Islet precursor cell (in vitro differentiated cells): Measurements from ENCODE around the gene TAX1BP1.
A peak's percentile ranks its signal among the peaks of the same experiment; 100 is the strongest.

Experiments used
- DNase-seq: peaks from one replicate; pipeline ENCODE4 v3.0.0-alpha.2; 2018

TAX1BP1 gene

DNA sequence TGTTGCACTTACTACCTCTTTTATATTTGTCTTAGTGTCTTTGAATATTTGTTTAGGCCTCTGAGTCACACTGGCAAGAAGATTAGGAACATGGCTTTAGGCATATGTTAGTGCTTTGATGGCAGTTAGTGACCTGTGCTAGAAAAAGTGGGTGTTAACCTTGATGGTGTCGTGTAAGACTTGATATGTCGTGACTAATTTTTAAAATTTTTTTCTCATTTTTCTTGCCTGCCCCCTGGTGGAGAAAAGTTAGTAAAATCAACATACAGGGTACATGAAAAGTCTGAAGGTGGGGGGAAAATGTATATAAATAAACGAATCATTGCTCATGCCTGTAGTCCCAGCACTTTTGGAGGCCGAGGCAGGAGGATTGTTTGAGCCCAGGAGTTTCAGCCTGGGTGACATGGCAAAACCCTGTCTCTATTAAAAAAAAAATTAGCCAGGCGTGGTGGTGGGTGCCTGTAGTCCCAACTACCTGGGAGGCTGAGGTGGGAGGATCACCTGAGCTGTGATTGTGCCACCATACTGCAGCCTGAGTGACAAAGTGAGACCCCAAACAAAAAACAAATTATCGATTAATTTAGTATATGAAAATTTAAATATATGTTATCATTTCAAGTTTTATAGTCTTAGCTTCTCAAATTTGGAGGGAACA is 44.6 kb downstream of the TAX1BP1 start:
- DNase-seq = no peak

DNA sequence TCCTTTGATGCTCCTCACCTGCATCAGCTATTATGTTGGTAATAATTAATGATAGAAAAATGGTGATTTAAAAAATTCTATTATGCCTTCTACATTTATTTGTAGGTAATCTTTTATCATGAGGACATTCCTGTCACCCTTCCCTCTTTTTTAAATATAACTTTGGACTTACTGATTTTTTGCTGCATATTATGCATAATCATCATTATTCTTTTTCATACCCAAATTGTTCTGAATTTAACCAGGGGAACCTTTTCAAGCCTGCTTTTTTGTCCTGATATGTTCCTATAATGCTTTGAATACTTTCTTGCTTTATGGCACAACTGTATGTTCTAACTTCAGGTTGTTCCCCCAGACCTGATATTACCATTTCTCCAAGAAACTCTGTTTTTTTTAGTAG is 48.5 kb downstream of the TAX1BP1 start:
- DNase-seq = no peak

DNA sequence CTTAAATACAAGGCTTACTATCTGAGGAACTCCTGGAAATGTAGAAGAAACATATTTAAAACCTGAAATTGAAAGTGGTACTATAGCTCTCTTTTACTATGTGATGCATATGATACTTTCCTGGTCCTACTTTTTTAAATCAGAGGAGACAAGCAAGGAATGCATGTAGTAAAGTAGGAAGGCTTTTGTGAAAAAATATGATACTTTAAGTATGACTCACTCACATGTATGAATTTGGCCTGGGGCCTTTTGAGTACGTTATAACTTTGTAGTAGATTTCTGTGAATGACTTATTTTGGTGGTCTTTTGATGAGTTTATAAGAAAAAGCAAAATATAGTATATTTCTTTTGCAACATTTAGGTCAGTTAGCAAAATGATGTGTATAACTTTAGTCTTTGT is 53.8 kb downstream of the TAX1BP1 start:
- DNase-seq = no peak

DNA sequence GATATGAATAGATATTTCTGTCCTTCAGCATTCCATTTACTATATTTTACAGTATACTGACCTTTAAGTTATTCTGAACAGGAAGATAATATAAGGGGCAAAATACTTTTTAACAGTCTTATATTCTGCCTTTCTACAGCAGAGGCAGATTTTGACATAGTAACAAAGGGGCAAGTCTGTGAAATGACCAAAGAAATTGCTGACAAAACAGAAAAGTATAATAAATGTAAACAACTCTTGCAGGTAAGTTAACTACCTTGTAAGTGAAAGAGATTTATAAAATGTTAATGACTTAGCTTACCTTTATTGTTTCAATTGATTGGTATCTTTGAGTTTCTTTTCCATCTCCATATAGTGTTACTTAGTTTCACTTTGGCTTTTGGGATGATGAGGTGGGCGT is 56.0 kb downstream of the TAX1BP1 start:
- DNase-seq = no peak

DNA sequence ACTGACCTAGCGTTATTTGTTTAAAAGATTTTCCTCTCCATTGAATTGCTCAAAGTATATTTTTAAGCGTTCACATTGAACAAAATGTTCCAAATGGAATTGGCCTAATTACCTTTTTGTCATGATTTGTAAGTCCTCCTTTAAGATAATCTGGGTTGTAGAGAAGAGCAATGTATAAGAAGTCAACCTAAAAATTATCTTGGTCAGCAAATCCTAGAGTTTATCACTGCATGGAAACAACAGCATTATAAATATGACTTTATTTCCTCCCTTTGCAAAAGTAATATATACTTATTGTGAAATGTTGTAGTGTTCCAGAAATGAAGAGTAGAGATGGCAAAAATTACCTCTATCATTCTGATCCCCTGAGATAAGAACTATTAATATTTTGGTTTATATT is 59.2 kb downstream of the TAX1BP1 start:
- no peak for DNase-seq

DNA sequence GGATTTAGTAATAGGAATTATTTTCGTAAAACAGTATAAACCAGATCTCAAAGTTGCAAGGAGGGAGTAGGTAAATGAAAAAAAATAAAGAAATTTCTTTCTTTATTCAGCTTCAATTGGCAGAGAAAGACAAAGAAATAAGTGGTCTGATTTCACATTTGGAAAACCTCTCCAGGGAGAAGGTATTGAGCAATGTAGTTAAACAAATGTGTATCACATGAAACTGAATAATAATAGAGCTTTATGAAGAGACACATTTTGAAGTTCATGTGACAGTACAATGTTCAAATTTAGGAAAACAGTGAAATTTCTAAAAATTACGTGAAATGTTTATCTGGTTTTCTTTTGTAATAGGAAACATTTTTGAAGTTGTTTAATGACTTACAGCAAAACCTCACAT is 63.0 kb downstream of the TAX1BP1 start:
- no peak for DNase-seq

DNA sequence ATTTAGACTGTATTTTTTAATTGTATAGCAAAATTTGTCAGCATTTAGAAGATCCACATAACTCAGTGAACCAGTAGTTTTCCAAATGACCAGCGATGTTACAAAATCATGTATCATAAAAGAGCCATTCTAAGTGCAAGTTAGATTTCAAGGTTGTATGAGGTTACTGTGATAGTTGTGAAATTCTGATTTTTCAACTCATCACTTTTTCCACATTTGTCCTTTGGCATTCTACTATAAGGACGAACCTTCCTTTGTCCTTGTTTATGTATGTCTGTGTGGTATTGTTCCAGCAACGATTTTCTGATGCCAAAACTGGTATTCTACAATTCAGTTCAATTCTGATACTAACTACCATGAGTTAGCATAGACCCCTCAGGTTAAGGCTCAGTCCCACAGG is 64.2 kb downstream of the TAX1BP1 start:
- DNase-seq = no peak

DNA sequence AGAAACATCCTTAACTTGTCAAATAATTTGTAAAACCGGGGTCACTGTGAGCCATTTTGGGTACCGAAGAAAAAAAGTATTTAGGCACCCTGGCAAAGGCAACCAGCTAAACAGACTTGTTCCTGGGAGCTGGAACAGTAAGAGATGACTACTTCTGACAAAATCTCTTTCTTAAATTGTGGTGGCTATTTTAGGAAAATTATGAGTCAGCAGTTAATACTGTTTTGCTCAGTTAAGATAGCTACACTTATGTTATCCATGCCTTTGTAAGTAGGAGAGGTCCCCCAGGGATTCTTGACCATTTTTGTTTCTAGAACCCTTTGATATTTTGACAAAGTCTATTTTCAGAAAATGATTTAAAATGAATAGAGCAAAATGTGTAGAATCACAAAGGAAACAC is 68.7 kb downstream of the TAX1BP1 start:
- no peak for DNase-seq

DNA sequence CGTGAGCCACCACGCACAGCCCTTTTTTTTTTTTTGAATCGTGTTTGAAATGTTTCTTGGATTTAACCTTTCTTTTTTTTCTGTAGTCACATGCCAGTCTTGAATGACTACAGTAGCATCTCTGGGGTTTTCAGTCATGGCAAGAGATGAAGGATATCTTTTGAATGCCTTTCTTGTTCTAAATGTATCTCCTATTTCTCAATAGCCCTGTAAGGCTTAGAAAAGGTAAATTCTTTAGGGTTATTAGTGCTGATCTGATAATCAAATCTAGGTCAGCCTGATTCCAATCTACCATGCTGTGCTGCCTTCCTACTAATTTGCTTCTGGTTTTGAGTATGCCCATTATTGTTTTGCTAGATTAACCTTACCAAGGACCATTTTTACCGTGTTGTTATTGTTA is 70.2 kb downstream of the TAX1BP1 start:
- DNase-seq = no peak

DNA sequence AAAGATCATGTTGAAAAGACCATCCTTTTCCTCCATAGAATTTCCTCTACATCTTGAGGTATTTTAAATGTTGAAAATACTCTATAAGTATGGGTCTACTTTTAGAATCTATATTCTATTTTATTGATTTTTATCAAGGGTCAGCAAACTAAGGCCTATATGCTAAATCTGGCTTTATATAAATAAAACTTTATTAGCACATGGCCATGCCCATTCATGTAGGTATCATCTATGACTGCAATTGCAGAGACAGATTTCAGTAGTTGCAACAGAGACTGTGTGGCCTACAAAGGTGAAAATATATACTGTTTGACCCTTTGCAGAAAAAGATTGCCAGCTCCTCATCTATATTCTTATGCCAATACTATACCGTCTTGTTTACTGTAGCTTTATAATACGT is 72.7 kb downstream of the TAX1BP1 start:
- no peak for DNase-seq

DNA sequence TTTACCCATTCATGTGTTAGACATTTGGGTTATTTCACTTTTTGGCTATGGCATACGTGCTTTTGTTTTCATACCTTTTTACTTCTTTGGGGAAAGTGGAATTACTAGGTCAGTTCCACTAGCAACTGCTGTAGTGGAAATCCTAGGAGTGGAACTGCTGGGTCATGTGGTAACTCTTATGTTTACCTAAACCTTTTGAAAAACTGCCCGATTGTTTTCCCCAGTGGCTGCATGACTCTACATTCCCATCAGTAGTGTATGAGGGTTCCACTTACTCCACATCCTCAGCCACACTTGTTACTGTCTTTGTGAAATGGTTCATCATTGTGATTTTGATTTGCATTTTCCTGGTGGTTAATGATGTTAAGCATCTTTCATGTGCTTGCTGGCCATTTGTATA is 82.3 kb downstream of the TAX1BP1 start:
- DNase-seq = no peak

DNA sequence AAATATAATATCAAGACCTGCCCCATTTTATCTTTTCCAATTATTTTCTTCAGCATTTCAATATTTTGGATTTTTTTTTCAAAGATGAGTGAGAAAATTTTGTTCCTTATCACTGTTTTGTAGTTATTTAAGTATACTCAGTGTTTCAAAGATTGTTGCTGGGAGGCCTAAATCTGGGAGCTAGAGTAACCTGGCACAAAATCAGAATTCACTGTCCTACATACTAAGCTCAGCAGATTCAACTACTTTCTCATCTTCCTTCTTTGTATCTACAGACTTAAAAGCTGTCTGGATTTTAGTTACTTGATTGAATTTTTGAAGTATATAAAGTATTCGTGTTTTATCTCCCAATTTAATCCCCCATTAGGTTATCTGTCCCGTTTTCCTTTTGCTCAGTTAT is 85.9 kb downstream of the TAX1BP1 start:
- DNase-seq = no peak

DNA sequence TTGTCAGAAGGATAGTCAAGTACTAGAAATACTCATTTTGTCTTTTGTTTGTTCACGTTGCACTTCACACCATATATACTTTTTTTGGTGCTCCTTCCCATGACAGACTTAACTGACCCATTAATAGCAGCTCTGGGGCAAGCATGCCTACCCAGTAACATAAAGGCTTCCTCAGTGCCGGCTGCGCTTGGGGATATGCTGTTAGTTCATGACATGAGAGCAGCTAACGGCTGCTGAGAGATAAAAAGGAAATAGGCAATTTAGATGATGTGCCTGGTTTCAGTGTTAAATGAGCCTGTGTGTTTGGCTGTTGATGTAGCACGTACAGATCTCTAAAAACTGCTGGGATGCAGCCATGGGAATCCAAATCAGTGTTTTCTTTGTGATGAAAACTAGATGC is 86.4 kb downstream of the TAX1BP1 start:
- DNase-seq = peak; percentile 62

DNA sequence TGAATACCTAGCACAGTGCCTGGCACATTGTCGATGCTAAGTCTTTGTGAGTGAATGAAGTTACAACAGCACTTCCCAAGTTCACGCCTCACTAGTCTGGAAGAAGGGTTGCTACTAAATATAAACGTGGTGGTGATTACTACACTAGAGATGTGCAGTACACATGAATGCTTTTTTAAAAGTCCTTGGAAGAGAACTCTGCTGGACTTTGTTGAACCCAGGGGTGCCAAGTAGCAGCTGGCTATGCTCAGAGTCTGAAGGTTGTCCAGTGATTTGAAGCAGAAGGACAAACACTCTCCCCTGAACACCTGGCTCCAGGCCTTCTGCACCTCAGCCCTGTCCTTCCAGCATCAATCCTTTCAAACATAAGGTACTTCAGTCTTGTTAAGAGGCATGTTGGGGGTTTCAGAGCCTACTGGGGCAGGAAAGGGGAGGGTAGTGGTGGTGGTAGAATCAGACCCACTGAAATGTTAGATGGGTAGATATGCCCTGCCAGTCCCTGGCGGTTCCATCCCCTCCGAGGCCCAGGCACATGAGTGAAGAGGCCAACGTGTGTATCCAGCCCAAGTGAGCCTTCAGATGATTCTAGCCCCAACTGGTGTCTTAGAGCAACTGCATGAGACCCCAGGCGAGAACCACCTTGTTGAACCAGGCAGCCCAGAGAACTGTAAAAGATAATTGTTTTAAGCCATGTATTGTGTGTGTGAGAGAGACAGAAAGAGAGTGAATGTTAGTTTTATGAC is 94.4 kb downstream of the TAX1BP1 start:
- no peak for DNase-seq

DNA sequence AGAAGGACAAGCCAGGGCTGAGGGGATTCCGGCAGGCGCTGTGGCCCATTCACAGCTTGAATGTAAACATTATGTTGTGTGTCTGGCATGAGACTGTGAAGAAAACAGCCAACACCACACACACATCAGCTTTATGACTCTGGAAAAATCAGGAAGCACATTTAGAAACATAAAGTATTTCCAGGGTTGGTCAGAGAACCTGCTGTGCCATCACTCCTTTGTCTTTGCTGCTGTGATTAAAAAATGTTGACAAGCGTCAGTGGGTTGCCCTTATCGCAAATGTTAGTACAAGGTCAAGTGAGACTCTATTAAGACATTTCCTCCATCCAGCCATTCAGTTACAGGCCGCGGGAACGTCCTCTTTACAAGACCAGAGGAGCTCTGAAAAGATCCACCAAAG is 95.4 kb downstream of the TAX1BP1 start:
- DNase-seq = no peak

DNA sequence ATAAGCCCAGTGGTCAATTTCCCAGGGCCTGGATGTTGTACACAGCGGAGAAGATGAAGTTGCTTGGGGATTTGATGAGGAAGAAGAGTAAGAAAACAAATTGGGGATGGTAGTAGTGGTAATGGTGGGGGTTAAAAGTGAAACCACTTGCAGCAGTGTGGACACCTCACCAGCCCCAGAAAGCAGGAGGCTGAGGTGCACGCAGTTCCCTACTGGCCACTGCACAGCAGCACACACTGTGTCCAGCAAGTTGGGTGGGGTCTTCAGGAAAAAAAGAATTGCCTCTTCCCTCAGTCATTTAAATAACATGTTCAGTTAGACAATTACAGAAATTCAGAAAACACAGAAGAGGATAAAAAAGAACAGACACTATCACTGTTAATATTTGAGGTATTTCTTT is 96.6 kb downstream of the TAX1BP1 start:
- DNase-seq = no peak

DNA sequence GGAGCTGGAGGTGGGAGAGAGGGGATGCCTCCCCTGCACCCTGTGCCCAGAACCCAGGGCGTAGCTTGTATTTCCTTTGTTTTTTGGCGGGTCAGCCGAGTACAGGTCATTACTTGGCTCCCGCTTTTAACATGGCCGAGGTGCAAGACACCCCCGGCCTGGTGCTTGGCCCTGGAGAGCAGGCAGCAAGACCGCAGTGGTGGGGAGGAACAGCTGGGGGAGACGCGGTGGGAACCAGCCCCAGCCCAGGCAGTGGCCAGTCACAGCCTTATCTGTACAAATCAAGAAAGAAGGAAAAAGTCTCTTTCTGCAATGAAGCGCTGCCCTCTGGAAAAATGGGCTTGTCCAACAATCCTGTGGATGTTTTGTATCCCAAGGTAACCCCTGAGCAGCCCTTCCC is 99.1 kb downstream of the TAX1BP1 start:
- no peak for DNase-seq

DNA sequence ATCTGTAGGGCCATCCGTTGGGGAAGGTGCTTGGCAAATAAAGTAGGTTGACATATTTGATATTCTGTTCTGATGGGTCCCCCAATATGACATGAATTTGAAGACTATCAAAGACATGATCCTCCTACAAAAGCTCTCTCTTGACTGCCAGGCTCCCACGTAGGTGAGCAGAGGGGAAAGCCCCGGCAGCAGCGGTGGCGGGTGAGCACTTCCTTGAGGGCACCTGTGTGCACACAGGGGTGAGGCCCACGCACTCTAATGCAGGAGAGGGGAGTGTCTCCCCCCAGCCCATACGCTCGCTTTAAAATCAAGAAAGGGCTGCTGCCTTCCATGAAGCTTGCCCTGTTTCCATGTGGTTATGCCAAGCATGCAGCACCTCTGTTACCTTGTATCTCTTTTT is 100.4 kb downstream of the TAX1BP1 start:
- DNase-seq = no peak

DNA sequence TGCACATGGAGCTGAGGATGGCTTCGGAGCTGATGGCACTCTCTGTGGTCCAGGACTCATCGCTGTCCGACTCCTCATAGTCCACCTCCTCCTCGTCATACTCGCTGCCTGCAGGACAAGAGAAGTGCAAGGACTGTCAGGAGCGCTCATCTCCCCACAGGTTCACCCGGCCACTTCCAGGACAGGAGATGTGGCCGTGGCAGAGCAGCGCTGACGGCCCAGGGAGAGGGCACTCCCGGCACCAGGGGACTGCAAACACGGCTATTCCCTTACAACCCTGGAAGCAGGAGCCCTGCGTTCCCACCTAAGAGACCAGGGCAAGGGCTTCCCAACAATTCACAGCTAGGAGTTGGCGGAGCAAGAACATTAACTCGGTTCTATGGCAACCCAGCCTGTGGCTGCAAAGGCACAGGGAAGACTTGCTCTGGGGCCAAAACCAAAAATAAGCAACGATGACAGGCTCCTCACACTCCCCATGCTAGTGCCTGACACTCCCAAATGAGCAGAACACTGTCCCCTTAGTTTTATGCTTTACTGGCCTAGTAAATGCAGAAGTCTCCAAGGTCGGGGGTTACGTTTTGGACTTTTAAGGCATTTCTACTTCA is 100.9 kb downstream of the TAX1BP1 start:
- no peak for DNase-seq

DNA sequence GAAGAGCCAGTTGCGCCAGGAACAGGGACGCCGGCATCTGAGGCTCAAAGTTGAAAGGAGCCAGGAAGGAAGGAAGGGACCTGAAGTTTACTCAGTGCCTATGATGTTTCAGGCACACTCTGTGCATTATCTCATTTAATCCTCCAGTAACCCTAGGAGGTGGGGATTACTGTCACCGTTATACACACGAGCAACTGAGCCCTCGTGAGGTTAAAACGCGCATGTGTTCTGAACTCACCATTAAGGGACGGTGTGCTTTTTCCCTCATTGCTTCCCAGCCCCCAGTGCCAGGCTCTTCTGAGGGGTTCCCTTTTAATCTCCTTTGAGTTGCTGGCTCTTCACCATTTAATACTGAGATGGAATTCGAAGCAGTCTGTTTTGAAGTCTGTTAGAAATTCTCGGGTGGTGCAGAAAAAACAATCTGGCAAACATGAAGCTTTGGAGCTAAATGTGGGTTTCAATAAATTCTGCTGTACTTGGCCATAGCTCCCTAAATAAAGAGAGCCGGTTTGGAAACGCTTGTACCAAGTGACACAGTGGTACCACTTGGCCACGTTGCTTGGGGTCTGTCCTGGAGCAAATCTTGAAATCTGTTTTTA is 102.2 kb downstream of the TAX1BP1 start:
- no peak for DNase-seq

DNA sequence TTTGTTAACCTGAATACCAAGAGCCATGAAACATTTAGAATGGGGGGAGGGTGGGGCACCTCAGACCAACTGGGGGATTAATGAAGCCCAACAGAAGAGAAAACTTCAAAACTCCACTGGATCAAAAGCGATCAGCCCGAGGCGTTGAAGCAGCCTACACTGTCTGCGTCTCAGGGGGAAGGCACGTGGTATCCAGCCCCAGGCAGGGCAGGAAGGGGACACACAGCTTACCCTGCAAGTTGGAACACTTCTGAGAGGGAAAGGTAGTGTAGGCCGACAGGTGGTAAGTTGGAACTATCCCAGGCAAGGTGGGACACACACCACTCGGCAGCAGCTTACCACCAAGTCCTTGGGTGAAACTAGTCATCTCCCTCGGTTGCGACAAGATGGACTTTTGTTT is 102.9 kb downstream of the TAX1BP1 start:
- DNase-seq = no peak

DNA sequence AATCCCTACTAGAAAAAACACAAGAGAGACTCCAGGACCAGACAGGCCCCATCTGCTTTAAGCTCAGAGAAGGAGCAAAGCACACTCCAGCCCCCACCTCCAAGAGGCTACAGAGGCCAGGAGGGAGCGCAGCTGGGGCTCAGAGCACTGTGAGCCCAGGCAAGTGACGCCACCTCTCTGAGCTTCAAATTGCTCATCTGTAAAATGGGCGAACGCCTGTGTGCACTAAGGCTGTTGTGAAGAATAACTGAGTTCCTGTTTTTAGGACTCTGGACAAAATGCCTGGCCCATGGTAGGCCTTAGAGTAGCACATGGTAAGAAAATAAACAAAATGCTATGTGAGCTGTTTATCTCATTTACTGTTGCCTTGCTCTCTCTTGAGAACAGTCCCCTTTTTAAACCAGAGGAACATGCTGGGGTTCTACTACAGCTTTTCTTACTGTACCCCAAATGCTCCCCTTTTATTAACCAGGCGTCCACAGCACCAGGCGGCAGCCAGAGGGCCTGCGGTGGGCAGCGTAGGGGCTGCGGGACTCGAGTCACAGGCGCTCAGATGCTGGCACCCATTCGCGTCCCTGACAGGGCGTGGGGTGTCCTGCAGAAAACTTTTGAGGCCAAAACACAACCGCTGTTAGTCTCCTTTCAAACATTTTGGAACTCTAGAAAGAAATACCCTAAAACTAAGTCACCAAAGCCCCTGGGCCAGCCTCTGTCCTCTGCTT is 103.8 kb downstream of the TAX1BP1 start:
- DNase-seq = no peak

DNA sequence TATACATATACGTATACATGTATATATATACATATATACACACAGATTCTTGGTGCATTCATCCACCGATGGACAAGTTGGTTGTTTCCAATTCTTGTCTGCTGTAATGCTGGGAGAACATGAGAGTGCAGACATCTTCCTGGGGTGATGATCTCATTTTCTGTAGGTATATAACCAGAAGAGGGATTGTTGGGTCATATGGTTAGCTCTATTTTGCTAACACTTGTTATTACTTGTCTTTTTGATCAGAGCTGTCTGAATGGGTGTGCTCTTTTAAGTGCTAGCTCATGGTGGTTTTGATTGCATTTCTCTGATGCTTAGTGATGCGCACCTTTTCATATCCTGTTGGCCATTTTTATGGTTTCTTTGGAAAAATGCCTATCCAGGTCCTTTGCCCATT is 106.4 kb downstream of the TAX1BP1 start:
- no peak for DNase-seq

DNA sequence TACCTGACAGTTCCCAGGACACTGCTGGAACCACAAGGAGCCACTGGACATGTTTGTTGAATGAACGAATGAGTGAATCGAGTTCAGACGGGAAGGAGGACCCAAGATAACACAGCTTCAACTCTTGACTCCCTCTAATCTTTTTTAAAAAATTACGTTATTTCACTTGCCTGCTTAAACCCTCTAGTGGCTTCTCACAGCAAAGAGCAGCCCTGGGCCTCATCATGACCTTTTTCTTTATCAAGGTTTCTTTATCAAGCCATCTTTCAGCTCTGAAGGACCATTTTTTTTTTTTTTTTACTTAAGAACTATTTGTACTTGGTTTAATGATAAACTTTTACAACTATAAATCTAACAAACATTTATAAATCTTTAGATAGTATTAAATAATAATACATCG is 110.6 kb downstream of the TAX1BP1 start:
- DNase-seq = no peak
